Kidney epithelial cell (primary cell): ENCODE data around the gene AFAP1L2. TPM values are rescaled to one million over a fixed set of nuclear protein-coding genes. Genes with fewer than 3 reads are reported as not detected.

ENCODE experiments used
- DNase-seq: peaks from one replicate; pipeline ENCODE4 v3.0.0-alpha.2; 2010; ENCODE audit warnings: low read depth
- H3K27me3 ChIP-seq: 2 replicates; pipeline ENCODE4 v1.6.0; 2011; ENCODE audit warnings: low read length; ENCODE audit not compliant: control insufficient read depth, insufficient read depth
- H3K36me3 ChIP-seq: 2 replicates; pipeline ENCODE4 v1.5.1; 2011; ENCODE audit warnings: low read length; ENCODE audit not compliant: control insufficient read depth, insufficient read depth
- H3K4me3 ChIP-seq: 2 replicates; pipeline ENCODE4 v1.5.1; 2011; ENCODE audit warnings: low read depth, mild to moderate bottlenecking, control low read depth, low read length
- CTCF ChIP-seq: IDR thresholded peaks from 2 replicates; pipeline ENCODE4 v1.5.1; 2011; ENCODE audit warnings: mild to moderate bottlenecking, moderate library complexity, low read length, control low read depth, inconsistent platforms; ENCODE audit not compliant: insufficient read depth, poor library complexity, severe bottlenecking
- total RNA-seq: library from RNA; depleted of rRNA; stranded (reverse); fragments of >200 nt; gene quantifications from 2 replicates; pipeline ENCODE4 v1.2.3, GENCODE V29; 2015

Gene AFAP1L2
- total RNA-seq, 1 donor from 2014 or later: 10.2 TPM

GRCh38 chr10:114370966-114371365, 33.3 kb downstream of the AFAP1L2 start:
- no peak for DNase-seq
- H3K36me3 ChIP-seq: no peaks in the 10 kb centered on the region
- no peak for TF ChIP-seq CTCF
- H3K4me3 ChIP-seq: no peak overlapping the region
- H3K27me3 ChIP-seq: no peaks in the 10 kb centered on the region

- DNase-seq: no peak
- Histone ChIP-seq H3K27me3 (no peaks in the 10 kb centered on the region), H3K36me3 (no peaks in the 10 kb centered on the region), H3K4me3 (no peak overlapping the region)
- TF ChIP-seq CTCF: no peak
Measured at GRCh38 chr10:114370199-114370598, 34.1 kb downstream of the AFAP1L2 start.

- Histone ChIP-seq H3K4me3 (no peak overlapping the region), H3K27me3 (no peaks in the 10 kb centered on the region), H3K36me3 (no peaks in the 10 kb centered on the region)
- DNase-seq: no peak
- no peak for TF ChIP-seq CTCF
Measured at GRCh38 chr10:114368057-114368391, 36.3 kb downstream of the AFAP1L2 start.

- DNase-seq: no peak
- no peak overlapping the region for H3K4me3 ChIP-seq
- H3K36me3 ChIP-seq: no peaks in the 10 kb centered on the region
- H3K27me3 ChIP-seq: no peaks in the 10 kb centered on the region
- no peak for TF ChIP-seq CTCF
Measured at GRCh38 chr10:114367351-114368056, 36.8 kb downstream of the AFAP1L2 start.

GRCh38 chr10:114364726-114365125, 39.6 kb downstream of the AFAP1L2 start:
- Histone ChIP-seq H3K27me3 (no peaks in the 10 kb centered on the region), H3K36me3 (no peaks in the 10 kb centered on the region), H3K4me3 (no peak overlapping the region)
- no peak for TF ChIP-seq CTCF
- DNase-seq: no peak

GRCh38 chr10:114363745-114364454, 40.4 kb downstream of the AFAP1L2 start:
- no peak for TF ChIP-seq CTCF
- no peaks in the 10 kb centered on the region for H3K27me3 ChIP-seq
- H3K4me3 ChIP-seq: no peak overlapping the region
- no peak for DNase-seq
- no peaks in the 10 kb centered on the region for H3K36me3 ChIP-seq
